Endothelial cell of umbilical vein (primary cell): ENCODE measurements around the gene TNFRSF21. TPM values are rescaled to one million over a fixed set of nuclear protein-coding genes. Genes with fewer than 3 reads are reported as not detected.

ENCODE experiments used
- BruUV-seq: library from RNA; stranded (reverse); fragments of 400-500 nt; replicated peaks from 2 replicates; lab custom pipeline; 2021; lab: Mats Ljungman, UMichigan
- CTCF ChIA-PET: fragments of 300-600, 350-600 bp; sonication (Branson Sonifier 250); formaldehyde crosslinking; loops from one replicate; lab custom pipeline; 2021; ENCODE audit warnings: antibody characterized with exemption, inconsistent platforms; lab: Charles Lee
- POLR2A ChIA-PET: fragments of 300-600, 350-600 bp; sonication (Branson Sonifier 250); formaldehyde crosslinking; loops from one replicate; lab custom pipeline; 2021; ENCODE audit warnings: antibody characterized with exemption, inconsistent platforms; lab: Charles Lee
- DNase-seq: peaks from one replicate; pipeline ENCODE4 v3.0.0-alpha.2; 2011; ENCODE audit warnings: low read depth, low spot score
- FAIRE-seq: peaks from 2 replicates; lab custom pipeline; 2011; peaks lifted over from hg19 to GRCh38; lab: Jason Lieb, UNC
- H2AFZ ChIP-seq: 2 replicates; pipeline ENCODE4 v1.6.0; 2012; ENCODE audit warnings: low read depth, low read length, control low read depth, inconsistent platforms
- H3K27ac ChIP-seq: 2 replicates; pipeline ENCODE4 v1.5.1; 2011; ENCODE audit warnings: low read depth, mild to moderate bottlenecking, control low read depth, low read length, moderate library complexity; ENCODE audit not compliant: insufficient read depth
- H3K27me3 ChIP-seq, 2 experiments: 2 replicates each; pipeline versions ENCODE4 v1.6.0 to v1.6.1; 2011; ENCODE audit warnings: low read length in 2 of 2, mixed read lengths in 1 of 2; ENCODE audit not compliant: control insufficient read depth in 2 of 2, insufficient read depth in 2 of 2
- H3K36me3 ChIP-seq, 2 experiments: 2 replicates in 1 of 2; 3 replicates in 1 of 2; pipeline ENCODE4 v1.5.1; 2011; ENCODE audit warnings: low read length in 2 of 2, mild to moderate bottlenecking in 1 of 2, moderate library complexity in 1 of 2; ENCODE audit not compliant: control insufficient read depth in 2 of 2, insufficient read depth in 2 of 2; ENCODE audit errors: extremely low read depth in 1 of 2
- H3K4me1 ChIP-seq: 3 replicates; pipeline ENCODE4 v1.5.1; 2011; ENCODE audit warnings: mild to moderate bottlenecking, low read length; ENCODE audit not compliant: control insufficient read depth, insufficient read depth; ENCODE audit errors: extremely low read depth
- H3K4me2 ChIP-seq: 2 replicates; pipeline ENCODE4 v1.6.1; 2011; ENCODE audit warnings: low read length, control low read depth, mixed read lengths; ENCODE audit not compliant: insufficient read depth
- H3K4me3 ChIP-seq, 3 experiments: fragments of 200-600 bp in 1 of 3; sonication (generic), shearing (Covaris generic) in 1 of 3; replicated peaks in 1 of 3; 2 replicates each; pipeline ENCODE4 v1.5.1; 2011 to 2016; ENCODE audit warnings: control low read depth in 3 of 3, low read length in 3 of 3, mild to moderate bottlenecking in 2 of 3, inconsistent platforms in 1 of 3, low read depth in 1 of 3, moderate library complexity in 1 of 3; ENCODE audit not compliant: insufficient read depth in 1 of 3
- H3K79me2 ChIP-seq: 2 replicates; pipeline ENCODE4 v1.6.0; 2012; ENCODE audit warnings: low read length, inconsistent platforms; ENCODE audit not compliant: control insufficient read depth, insufficient read depth
- H3K9ac ChIP-seq: replicated peaks from 2 replicates; pipeline ENCODE3; 2011; ENCODE audit warnings: low read length, control low read depth; ENCODE audit not compliant: insufficient read depth; ENCODE audit errors: extremely low read depth
- H3K9me1 ChIP-seq: replicated peaks from 3 replicates; pipeline ENCODE4 v1.6.0; 2011; ENCODE audit warnings: mild to moderate bottlenecking, low read length; ENCODE audit not compliant: control insufficient read depth, insufficient read depth; ENCODE audit errors: extremely low read depth
- H3K9me3 ChIP-seq: replicated peaks from 2 replicates; pipeline ENCODE4 v1.5.1; 2012; ENCODE audit warnings: low read length, inconsistent platforms; ENCODE audit not compliant: control insufficient read depth, insufficient read depth
- H4K20me1 ChIP-seq: replicated peaks from 2 replicates; pipeline ENCODE3; 2011; ENCODE audit warnings: mild to moderate bottlenecking, low read length; ENCODE audit not compliant: control insufficient read depth, insufficient read depth; ENCODE audit errors: extremely low read depth
- EZH2 ChIP-seq: IDR thresholded peaks from 2 replicates; pipeline ENCODE4 v1.6.1; 2012; ENCODE audit warnings: borderline replicate concordance, low read depth, mild to moderate bottlenecking, moderate library complexity, low read length, inconsistent platforms; ENCODE audit not compliant: severe bottlenecking
- FOS ChIP-seq: IDR thresholded peaks from 2 replicates; pipeline ENCODE4 v1.6.1; 2011; ENCODE audit warnings: mild to moderate bottlenecking, low read length, moderate library complexity, borderline replicate concordance; ENCODE audit not compliant: insufficient read depth
- GATA2 ChIP-seq: IDR thresholded peaks from 2 replicates; pipeline ENCODE4 v1.7.0; 2011; ENCODE audit warnings: low read depth, mild to moderate bottlenecking, moderate library complexity, mixed read lengths, low read length; ENCODE audit not compliant: insufficient read length, insufficient read depth
- JUN ChIP-seq: IDR thresholded peaks from 2 replicates; pipeline ENCODE4 v1.6.1; 2011; ENCODE audit warnings: borderline replicate concordance, low read depth; ENCODE audit not compliant: insufficient read length, insufficient read depth
- POLR2A ChIP-seq: IDR thresholded peaks from 2 replicates; pipeline ENCODE4 v1.6.1; 2012; ENCODE audit warnings: low read depth, mild to moderate bottlenecking, control low read depth, low read length
- POLR2AphosphoS5 ChIP-seq: IDR thresholded peaks from 2 replicates; pipeline ENCODE4 v1.6.1; 2012; ENCODE audit warnings: low read depth, mild to moderate bottlenecking, control low read depth, low read length, moderate library complexity; ENCODE audit not compliant: insufficient read depth
- dilution Hi-C: fragments of 300-500 bp; cut with MboI; formaldehyde crosslinking; loops from one replicate; pipeline ENCODE4 v1.15.0; 2019; ENCODE audit warnings: low sequenced_read_pairs; ENCODE audit not compliant: extremely low pct_ligation_motif_present
- intact Hi-C: fragments of 100-400 bp; cut with micrococcal nuclease; formaldehyde crosslinking; loops from one replicate; pipeline ENCODE4 v1.10.0; 2022
- polyA plus RNA-seq, 4 experiments: library from polyadenylated mRNA; depleted of rRNA in 3 of 4; stranded (reverse) in 3 of 4; unstranded in 1 of 4; fragments of >200 nt; gene quantifications; 2 replicates each; pipeline versions ENCODE4 v1.2.1 to v1.2.3, GENCODE V29; 2011 to 2012; ENCODE audit warnings: missing spikeins in 1 of 4
- total RNA-seq: library from RNA; stranded (reverse); gene quantifications from 2 replicates; pipeline ENCODE4 v1.2.3, GENCODE V29; 2021
- TF ChIP-seq, protein P1 (sequence below), 2 donors: IDR thresholded peaks; 1 replicate in 1 of 2; 2 replicates in 1 of 2; pipeline ENCODE4 v1.5.1; 2011; ENCODE audit warnings: low read length in 2 of 2, mild to moderate bottlenecking in 2 of 2, moderate library complexity in 2 of 2, control low read depth in 1 of 2, inconsistent platforms in 1 of 2, low read depth in 1 of 2; ENCODE audit not compliant: insufficient read depth in 1 of 2; ENCODE audit errors: extremely low read depth in 1 of 2
- TF ChIP-seq, protein P2 (sequence below): IDR thresholded peaks from 2 replicates; pipeline ENCODE4 v1.6.1; 2011; ENCODE audit not compliant: insufficient read depth, insufficient read length

TNFRSF21 gene
- total and polyA plus RNA-seq, 2 donors (not counting 3 experiments of a cell fraction or from before 2014, with no cell fraction given) = 26.0 to 40.6 TPM

DNA sequence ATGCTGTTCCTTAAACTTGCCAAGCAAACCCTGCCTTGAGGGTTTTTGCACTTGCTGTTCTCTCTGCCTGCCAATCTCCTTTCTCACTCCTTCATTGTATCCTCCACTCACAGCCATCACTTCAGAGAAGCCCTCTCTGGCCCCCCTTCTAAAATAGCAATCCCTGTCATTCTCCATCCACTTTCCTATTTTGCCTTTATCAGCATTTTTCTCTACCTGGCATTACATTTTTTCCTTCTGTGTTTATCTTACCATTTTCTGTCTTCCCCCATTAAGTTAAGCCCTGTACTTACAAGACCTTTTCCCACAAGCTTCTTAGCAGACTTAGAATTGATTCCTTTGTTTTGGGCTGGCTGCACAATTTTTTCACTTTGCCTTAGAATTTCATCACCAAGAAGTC, 26.6 kb upstream of the TNFRSF21 start:
- Histone ChIP-seq H3K27me3 (peaks cover 0 to 2% of the 10 kb centered on the region in 2 experiments), H3K9me1 (no peaks in the 10 kb centered on the region), H2AFZ (no peak overlapping the region), H3K27ac (no peak overlapping the region), H3K36me3 (no peaks in the 10 kb centered on the region), H3K9ac (no peak overlapping the region), H4K20me1 (no peaks in the 10 kb centered on the region), H3K79me2 (no peaks in the 10 kb centered on the region), H3K4me3 (no peak overlapping the region), H3K9me3 (no peaks in the 10 kb centered on the region), H3K4me2 (no peak overlapping the region), H3K4me1 (no peaks in the 10 kb centered on the region)
- dilution Hi-C loops = no loop called here
- TF ChIP-seq POLR2AphosphoS5 (no peak), POLR2A (no peak), JUN (no peak), GATA2 (no peak), FOS (no peak)
- ChIA-PET CTCF (no interaction called here), POLR2A (no interaction called here)
- no peak for FAIRE-seq
- DNase-seq = no peak
- intact Hi-C loops = no loop called here
- BruUV-seq = no TSS peak

DNA sequence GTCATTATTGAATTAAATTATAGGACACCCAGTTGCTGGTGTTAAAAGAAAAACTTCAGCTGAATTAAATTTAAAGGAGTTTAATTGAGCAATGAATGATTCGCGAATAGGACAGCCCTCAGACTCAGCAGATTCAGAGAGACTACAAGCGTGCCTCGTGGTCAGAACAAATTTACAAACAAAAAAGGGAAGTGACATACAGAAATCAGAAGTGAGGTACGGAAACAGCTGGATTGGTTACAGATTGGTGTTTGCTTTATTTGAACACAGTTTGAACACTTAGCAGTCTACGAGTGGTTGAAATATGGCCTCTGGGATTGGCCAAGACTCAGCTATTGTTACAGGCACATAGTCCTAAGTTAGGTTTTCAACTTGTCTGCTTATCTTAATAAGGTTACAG, 25.8 kb upstream of the TNFRSF21 start:
- Histone ChIP-seq H3K4me2 (no peak overlapping the region), H3K79me2 (no peaks in the 10 kb centered on the region), H3K4me1 (no peaks in the 10 kb centered on the region), H3K27ac (no peak overlapping the region), H3K9ac (no peak overlapping the region), H3K4me3 (no peak overlapping the region), H4K20me1 (no peaks in the 10 kb centered on the region), H2AFZ (no peak overlapping the region), H3K9me3 (no peaks in the 10 kb centered on the region), H3K9me1 (no peaks in the 10 kb centered on the region), H3K36me3 (no peaks in the 10 kb centered on the region), H3K27me3 (peaks cover 0 to 2% of the 10 kb centered on the region in 2 experiments)
- intact Hi-C loops = no loop called here
- ChIA-PET CTCF (no interaction called here), POLR2A (no interaction called here)
- DNase-seq (no peak), FAIRE-seq (no peak)
- TF ChIP-seq FOS = no peak
- TF ChIP-seq, protein P1, sequence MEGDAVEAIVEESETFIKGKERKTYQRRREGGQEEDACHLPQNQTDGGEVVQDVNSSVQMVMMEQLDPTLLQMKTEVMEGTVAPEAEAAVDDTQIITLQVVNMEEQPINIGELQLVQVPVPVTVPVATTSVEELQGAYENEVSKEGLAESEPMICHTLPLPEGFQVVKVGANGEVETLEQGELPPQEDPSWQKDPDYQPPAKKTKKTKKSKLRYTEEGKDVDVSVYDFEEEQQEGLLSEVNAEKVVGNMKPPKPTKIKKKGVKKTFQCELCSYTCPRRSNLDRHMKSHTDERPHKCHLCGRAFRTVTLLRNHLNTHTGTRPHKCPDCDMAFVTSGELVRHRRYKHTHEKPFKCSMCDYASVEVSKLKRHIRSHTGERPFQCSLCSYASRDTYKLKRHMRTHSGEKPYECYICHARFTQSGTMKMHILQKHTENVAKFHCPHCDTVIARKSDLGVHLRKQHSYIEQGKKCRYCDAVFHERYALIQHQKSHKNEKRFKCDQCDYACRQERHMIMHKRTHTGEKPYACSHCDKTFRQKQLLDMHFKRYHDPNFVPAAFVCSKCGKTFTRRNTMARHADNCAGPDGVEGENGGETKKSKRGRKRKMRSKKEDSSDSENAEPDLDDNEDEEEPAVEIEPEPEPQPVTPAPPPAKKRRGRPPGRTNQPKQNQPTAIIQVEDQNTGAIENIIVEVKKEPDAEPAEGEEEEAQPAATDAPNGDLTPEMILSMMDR (IDR thresholded peaks at IDR 0.05; ENCODE audit: extremely low read depth in 1 of 2, insufficient read depth in 1 of 2, low read depth in 1 of 2, low read length in 2 of 2) = no peak
- no peak for TF ChIP-seq POLR2AphosphoS5
- TF ChIP-seq JUN = no peak
- TF ChIP-seq EZH2 = no peak
- TF ChIP-seq, protein P2, sequence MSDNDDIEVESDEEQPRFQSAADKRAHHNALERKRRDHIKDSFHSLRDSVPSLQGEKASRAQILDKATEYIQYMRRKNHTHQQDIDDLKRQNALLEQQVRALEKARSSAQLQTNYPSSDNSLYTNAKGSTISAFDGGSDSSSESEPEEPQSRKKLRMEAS = no peak
- dilution Hi-C loops = no loop called here
- no TSS peak for BruUV-seq
